GM21786 (cell line): ENCODE results near the gene ZDHHC1.
"Not testable (repeated sequence)": the region's sequence is repeated elsewhere in the genome, so short reads cannot be mapped to it uniquely, and the experiment has no call there.

Source experiments
- ATAC-seq: cut with Tn5 transposase; IDR thresholded peaks from one replicate; pipeline ENCODE4 v1.9.1; 2021; ENCODE audit not compliant: unreplicated experiment

Gene ZDHHC1

GRCh38 chr16:67364600-67365235, 51.6 kb downstream of the ZDHHC1 start:
- no peak for ATAC-seq

- ATAC-seq: no peak
Observed at GRCh38 chr16:67361038-67361437, 55.2 kb downstream of the ZDHHC1 start.

- not testable (repeated sequence) for ATAC-seq
Observed at GRCh38 chr16:67359540-67360269, 56.6 kb downstream of the ZDHHC1 start.

- ATAC-seq: no peak
Observed at GRCh38 chr16:67357561-67357960, 58.7 kb downstream of the ZDHHC1 start.

GRCh38 chr16:67356396-67356795, 59.9 kb downstream of the ZDHHC1 start:
- no peak for ATAC-seq

- not testable (repeated sequence) for ATAC-seq
Observed at GRCh38 chr16:67352463-67352862, 63.8 kb downstream of the ZDHHC1 start.

- ATAC-seq: no peak
Observed at GRCh38 chr16:67350324-67350723, 66.0 kb downstream of the ZDHHC1 start.

- no peak for ATAC-seq
Observed at GRCh38 chr16:67349172-67349571, 67.1 kb downstream of the ZDHHC1 start.

- ATAC-seq: no peak
Observed at GRCh38 chr16:67346341-67346740, 69.9 kb downstream of the ZDHHC1 start.

GRCh38 chr16:67345401-67345800, 70.9 kb downstream of the ZDHHC1 start:
- no peak for ATAC-seq
